Measurements from ENCODE around the gene SLC45A3.
A peak's percentile ranks its signal among the peaks of the same experiment; 100 is the strongest.

Gene SLC45A3

GRCh38 chr1:205632669-205633169 lies 47.6 kb downstream of the SLC45A3 start:
- no peak for DNase-seq

- DNase-seq = peak; percentile 100
Observed at GRCh38 chr1:205631768-205632668, 48.3 kb downstream of the SLC45A3 start, which contains the start of gene ELK4. Gene ELK4, minus strand, starts transcription at chr1:205632011. Its CDS starts 8,129 bp downstream, at chr1:205623882.

- peak; percentile 84 for DNase-seq
Observed at GRCh38 chr1:205631010-205631767, 49.1 kb downstream of the SLC45A3 start.

GRCh38 chr1:205630651-205631009 lies 49.7 kb downstream of the SLC45A3 start:
- DNase-seq = no peak

GRCh38 chr1:205630241-205630640 lies 50.1 kb downstream of the SLC45A3 start:
- DNase-seq = no peak

GRCh38 chr1:205629751-205630150 lies 50.6 kb downstream of the SLC45A3 start:
- peak; percentile 36 for DNase-seq

GRCh38 chr1:205627956-205628355 lies 52.4 kb downstream of the SLC45A3 start:
- no peak for DNase-seq

GRCh38 chr1:205626216-205626615 lies 54.1 kb downstream of the SLC45A3 start:
- no peak for DNase-seq

GRCh38 chr1:205623646-205624045 lies 56.7 kb downstream of the SLC45A3 start:
- DNase-seq = no peak

GRCh38 chr1:205620269-205620668 lies 60.0 kb downstream of the SLC45A3 start:
- no peak for DNase-seq

- DNase-seq = no peak
Observed at GRCh38 chr1:205619376-205619775, 60.9 kb downstream of the SLC45A3 start.

GRCh38 chr1:205616563-205617293 lies 63.6 kb downstream of the SLC45A3 start:
- DNase-seq = no peak

GRCh38 chr1:205615789-205616188 lies 64.5 kb downstream of the SLC45A3 start:
- DNase-seq = no peak

GRCh38 chr1:205613854-205614412 lies 66.4 kb downstream of the SLC45A3 start:
- DNase-seq = no peak

GRCh38 chr1:205612556-205612955 lies 67.8 kb downstream of the SLC45A3 start:
- DNase-seq = no peak

GRCh38 chr1:205612104-205612503 lies 68.2 kb downstream of the SLC45A3 start:
- DNase-seq = no peak

- DNase-seq = no peak
Observed at GRCh38 chr1:205610901-205611466, 69.3 kb downstream of the SLC45A3 start.

- no peak for DNase-seq
Observed at GRCh38 chr1:205610036-205610435, 70.3 kb downstream of the SLC45A3 start.
